Embryonic facial prominence (tissue), 1 donor: ENCODE measurements around the gene FARP2.
"Not testable (repeated sequence)": the region's sequence is repeated elsewhere in the genome, so short reads cannot be mapped to it uniquely, and the experiment has no call there.

Source experiments
- DNase-seq: peaks from one replicate; pipeline ENCODE4 v3.0.0-alpha.2; 2016; ENCODE audit errors: extremely low spot score

The FARP2 gene, protein sequence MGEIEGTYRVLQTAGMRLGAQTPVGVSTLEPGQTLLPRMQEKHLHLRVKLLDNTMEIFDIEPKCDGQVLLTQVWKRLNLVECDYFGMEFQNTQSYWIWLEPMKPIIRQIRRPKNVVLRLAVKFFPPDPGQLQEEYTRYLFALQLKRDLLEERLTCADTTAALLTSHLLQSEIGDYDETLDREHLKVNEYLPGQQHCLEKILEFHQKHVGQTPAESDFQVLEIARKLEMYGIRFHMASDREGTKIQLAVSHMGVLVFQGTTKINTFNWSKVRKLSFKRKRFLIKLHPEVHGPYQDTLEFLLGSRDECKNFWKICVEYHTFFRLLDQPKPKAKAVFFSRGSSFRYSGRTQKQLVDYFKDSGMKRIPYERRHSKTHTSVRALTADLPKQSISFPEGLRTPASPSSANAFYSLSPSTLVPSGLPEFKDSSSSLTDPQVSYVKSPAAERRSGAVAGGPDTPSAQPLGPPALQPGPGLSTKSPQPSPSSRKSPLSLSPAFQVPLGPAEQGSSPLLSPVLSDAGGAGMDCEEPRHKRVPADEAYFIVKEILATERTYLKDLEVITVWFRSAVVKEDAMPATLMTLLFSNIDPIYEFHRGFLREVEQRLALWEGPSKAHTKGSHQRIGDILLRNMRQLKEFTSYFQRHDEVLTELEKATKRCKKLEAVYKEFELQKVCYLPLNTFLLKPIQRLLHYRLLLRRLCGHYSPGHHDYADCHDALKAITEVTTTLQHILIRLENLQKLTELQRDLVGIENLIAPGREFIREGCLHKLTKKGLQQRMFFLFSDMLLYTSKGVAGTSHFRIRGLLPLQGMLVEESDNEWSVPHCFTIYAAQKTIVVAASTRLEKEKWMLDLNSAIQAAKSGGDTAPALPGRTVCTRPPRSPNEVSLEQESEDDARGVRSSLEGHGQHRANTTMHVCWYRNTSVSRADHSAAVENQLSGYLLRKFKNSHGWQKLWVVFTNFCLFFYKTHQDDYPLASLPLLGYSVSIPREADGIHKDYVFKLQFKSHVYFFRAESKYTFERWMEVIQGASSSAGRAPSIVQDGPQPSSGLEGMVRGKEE

DNA sequence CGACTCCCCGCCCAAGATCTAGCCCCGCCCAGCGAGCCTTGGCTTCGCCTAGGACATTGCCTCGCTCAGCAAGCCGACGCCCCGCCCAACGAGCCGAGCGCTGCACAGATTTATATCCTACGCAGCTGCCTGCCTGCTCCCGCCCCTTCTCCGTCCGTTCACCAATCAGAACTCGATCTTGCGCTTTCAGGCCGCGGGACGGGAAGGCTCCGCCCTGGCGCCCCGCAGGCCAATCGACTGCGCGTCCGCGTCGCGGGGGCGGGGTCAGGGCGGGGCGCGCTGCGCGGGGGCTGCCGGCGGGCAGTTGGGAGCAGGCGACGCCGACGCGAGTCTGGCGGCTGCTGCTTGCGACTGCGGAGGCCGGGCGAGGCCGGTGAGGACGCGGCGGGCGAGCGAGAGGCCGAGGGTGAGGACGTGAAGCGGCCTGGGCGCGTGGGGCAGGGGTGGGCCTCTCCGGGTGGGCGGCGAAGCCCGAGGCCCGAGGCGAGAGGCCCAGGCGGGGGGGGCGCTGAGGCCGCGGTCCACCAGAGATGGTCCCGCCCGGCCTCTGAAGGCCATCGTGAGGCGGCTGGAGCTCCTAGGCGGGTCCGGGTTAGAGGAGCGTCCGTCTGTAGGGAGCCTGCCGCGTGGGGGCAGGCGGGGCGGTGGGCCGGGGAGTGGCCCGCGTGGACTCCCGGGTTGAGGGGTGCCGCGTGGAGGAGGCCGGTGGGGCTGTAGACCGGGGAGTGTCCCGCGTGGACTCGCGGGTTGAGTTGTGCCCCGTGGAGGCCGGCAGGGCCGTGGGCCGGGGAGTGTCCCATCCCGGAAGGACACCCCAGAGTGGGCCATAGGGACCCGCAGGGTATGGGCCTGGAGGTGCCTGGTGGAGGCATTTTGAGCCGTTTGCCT lies at the start of gene FARP2:
Gene FARP2 (plus strand): TSS at position 303 of the 888 bp plus-strand sequence. CDS start 16,823 bp downstream, outside the sequence.
- peak; percentile 97 for DNase-seq

DNA sequence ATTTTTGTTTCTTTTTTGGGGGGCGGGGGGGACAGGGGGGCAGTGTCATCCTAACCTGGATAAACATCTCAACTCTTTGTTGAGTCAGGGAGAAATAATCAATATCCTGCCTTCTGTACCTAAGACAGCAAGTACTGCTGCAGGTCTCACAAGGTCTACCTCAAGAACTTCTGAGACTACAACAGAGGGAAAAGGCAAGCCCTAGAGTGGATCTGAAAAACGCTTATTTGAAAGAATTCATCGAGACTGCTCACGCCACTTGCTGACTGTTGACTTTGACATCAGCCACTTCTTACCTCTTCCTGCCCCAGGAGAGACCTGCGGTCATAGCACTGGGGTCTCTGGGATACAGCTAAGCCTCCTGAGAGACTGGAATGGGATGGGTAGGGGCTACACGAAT lies 49.0 kb upstream of the FARP2 start:
- DNase-seq, result no peak

DNA sequence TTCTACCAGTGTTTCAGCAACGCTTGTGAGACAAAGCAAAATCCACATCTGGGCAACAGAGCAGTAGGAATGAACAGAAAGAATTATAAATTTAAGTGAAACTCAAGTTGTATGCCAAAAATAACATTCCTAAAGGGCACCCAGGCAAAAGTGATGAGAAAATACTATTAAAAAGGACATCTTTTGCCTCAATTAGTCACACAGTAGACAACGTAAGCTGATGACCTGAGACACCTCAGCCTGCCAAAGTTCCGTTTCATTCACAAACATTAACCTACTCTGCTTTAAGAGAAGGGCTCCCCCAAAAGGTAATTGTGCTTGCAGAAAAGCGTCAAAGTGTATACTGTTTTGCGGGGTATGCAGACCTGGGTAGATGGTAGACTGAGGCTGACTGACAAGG lies 47.8 kb upstream of the FARP2 start:
- DNase-seq, result no peak

DNA sequence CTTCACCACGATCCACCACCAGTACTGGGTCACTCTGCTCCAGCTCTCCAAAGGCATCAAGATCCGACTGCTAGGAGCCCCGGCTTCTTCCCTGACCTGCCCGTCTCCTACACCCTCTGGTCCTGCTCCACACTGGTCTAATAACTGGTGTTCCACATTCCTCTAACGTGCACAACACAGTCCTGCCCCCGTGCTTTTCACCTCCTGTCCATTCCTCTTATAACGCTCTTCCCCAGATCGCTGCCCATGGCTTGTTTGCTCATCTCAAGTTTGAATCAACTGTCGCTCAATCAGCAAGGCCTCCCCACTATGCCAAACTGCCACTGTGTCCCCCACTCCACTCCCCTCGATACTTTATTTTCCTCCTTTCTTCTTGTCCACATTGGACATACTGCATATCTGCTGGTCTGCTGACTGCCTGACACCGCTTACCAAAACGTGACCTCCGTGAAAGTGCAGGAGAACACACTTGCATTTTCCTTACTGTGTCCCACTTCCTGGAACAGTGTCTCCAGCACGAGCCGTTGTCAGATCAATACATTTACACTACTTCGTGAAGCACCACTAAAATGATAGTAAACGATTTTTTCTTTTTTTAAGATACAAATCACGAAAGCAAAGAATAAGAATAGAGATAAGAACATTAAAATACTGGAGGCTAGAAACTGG lies 47.1 kb upstream of the FARP2 start:
- DNase-seq, result no peak

DNA sequence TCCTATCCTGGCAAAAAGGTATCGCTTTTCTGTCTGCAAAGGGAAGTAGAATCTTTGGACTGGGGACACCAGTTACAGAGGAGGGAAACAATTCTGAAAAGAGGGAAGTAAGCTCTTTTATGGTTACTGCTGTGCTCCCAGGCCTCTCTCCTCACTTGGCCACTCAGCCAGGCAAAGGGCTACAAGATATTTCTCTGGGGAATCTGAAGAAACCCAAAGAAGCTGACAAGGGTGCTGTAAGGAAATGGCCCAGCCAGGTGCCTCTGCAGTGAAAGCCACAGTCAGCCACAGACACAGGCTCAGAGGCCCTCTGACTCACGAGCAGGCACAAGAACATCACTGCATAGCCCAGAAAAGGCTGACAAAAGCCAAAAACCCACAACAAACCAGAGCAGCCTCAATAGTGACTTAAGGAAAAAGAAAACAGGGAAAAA lies 46.4 kb upstream of the FARP2 start:
- no peak for DNase-seq

DNA sequence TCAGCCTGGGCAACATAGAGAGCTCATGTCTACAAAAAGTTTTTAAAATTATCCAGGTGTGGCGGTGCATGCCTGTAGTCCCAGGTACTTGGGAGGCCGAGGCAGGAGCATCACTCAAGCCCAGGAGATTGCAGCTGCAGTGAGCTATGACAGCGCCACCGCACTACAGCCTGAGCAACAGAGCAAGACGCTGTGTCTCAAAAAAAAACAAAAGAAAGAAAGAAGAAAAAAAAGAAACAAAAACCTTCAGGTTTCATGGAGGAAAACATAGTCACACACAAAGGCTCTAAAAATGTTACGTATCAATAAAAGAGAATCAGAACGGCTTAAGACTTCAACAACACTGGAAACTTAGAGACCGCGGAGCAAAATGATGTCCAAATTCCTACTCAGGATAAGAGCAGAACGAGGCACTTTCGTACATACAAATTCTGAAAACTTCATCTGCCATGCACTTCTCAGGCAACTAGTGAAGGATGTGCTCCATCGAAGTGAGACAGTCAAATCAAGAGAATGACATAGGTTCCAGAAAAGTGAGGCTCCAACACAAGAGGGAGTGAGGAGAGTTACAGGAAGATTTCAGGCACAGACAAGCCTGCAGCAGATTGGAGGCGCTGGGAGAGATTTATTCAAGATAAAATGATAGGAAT lies 45.0 kb upstream of the FARP2 start:
- no peak for DNase-seq

DNA sequence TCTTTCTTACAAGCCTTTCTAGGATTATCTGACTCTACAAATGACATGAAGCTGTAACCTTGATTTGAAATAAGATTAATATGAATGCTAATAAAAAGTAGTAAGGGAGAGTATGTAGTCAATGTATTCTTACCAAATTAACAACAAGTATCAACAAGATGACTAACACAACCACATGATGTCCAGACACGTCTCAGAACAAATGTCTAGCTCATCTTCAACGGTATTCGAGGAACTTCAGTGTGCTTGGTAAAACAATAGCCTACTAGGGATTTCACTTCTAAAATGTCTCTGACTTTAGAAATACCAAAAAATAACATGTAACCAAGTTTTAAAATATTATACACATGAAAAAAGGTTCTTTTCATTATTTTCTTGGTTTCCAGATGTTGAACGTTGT lies 44.0 kb upstream of the FARP2 start:
- no peak for DNase-seq

DNA sequence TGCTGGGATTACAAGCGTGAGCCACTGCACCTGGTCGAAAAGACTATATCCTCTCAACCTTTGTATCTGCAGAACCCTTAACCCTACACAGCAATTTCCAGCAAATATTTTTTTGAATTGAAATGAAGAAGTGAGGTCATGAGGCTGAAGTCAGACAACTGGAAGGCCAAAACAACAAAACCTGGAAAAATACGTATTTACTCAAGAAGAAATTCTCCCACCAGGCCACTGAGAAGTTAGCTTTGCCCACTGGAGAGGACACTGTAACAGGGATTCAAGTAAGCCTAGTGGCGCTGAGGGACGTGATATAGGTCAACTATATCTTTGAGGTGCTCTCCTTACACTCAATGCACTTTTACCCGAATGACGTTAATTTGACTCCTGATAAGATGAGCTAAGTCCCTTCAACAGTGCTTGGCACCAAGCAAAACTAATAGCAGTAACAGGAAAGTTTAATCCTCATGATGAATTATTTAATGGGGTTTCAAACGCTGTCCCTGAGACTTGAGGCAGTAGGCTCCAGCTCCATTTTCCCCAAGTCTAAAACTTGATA lies 42.5 kb upstream of the FARP2 start:
- DNase-seq, result no peak

DNA sequence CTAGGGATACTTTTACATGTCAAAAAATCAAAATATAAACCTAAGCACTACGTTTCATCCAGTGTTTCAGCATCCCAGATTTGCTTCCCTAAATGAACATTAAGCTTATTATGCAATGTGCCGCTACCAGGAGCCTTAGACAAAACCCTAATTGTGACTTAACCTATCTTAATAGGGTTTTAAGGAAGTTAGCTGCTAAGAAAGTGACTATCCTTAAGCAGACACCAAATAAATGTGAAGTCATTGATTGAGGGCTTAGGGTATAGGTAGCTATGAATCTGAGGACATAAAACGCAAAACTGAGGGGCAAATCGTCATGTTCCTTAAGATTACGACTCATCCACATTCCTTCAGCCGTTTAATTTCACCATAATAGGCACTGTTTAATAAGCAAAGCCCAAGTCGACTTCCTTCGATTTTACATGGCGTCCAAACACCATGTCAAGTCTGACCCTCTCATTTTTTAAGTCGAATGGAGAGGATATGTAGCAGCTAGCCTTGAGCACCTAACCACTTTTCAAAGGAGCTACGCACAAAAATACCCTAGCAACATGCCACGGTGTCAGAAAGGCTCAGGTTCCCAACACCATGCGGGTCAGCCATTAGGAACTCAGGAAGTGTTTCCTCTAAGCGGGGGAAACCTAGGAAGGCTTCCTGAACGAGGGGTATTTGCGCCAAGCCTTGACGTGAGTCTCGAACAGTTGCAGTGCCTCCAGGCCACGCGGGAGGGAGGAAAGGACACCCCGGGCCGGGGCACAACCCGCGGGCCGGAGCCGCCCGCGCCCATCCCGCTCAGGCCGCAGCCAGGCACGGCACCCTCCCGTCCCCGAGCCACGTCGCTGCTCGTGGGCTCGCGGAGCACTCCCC lies 41.6 kb upstream of the FARP2 start:
- no peak for DNase-seq

DNA sequence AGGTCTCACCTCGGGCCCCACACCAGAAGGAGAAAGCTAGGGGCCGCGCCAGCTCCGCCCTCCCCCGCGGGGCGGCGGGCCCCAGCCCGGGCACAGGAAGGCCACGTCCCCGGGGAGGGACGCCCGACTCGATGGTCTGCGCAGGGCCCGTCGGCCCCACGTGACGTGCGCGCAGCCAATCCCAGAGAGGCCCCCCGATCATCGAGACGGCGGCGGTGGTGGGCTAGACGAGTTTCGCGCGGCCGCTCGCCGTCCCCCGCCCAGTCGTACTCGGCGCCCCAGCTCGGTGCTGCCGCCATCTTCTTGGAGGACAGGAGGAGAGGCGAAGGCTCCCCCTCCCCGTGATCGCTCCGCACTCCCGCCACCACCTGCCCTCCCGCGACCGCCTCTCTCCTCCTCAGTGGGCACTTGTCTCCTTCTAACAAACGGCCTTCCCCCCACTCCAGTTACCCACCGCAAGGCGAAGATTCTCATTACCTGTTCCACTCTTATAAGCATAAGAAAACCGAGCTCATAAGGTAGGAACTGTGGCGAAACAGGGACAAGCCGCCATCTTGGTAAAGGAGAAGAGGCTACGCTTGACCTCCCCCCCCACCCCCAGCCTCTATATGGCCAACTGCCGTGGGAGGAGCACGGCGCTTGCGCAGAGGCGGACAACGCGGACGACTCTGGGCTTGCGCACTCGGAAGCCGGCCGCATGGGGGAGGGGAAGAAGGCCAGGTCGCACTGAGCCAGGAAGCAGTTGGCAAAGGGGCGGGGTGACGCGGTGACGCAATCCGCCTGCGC lies 40.8 kb upstream of the FARP2 start, which contains the start of gene HDLBP:
Gene HDLBP (minus strand): TSS at position 580 of the 786 bp plus-strand sequence. CDS start 48,803 bp downstream, outside the sequence.
- DNase-seq, result peak; percentile 99

DNA sequence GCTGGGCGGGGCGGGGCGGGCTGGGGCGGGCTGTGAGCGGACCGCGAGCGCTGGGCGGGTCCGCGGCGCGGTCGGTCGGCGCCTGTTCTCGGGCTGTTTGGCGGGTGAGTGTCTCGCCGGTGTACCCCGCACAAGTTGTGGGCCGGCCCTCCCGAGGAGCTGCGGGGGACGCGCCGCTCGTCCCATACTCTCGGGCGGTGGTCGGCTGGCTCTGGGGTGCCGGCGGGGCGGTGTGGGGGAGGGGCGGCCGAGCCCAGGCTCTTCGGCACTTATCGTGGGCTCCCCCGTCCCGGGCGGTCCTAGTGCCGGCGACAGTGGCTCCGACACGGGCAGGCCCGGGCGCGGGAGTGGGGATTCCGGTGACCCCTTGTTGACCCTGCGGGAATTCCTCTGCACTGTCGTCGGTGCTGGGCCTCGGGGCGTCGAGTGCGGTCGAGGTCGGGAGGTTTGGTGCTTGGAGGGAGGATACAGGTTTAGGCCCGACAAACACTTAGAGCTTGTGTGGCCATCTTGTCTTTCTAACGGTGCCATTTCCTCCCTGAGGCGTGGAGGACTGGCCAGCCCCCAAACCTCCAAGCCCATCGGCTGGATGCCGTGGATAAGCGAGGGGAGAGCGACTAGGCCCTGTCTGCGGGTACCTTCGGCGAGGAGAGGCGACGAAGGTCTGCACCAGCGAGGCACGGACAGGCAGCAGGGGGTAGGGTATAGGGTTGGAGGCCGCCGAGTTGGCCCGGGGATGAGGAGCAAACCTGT lies 40.0 kb upstream of the FARP2 start, which contains the start of gene SEPTIN2:
Gene SEPTIN2 (plus strand): TSS at position 47 of the 753 bp plus-strand sequence. CDS start 8,308 bp downstream, outside the sequence.
- no peak for DNase-seq

DNA sequence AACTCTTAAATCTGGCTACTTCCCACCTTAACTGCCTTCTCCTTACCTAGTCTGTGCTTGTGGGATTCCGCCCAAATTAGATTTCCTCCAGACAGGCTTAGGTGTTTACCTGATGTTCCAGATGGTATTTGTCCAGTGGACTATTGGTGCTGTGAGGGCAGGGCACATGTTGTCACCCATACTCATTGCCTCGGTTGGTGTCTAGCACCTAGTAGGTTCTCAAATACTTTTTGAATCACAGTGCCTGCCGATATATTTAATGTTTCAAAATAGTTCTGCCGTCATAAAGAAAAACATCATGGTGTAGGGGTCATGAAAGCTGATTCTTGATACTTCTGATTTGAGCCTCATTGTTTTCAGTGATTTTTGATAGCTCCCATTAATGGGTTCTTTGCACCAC lies 39.3 kb upstream of the FARP2 start:
- no peak for DNase-seq

DNA sequence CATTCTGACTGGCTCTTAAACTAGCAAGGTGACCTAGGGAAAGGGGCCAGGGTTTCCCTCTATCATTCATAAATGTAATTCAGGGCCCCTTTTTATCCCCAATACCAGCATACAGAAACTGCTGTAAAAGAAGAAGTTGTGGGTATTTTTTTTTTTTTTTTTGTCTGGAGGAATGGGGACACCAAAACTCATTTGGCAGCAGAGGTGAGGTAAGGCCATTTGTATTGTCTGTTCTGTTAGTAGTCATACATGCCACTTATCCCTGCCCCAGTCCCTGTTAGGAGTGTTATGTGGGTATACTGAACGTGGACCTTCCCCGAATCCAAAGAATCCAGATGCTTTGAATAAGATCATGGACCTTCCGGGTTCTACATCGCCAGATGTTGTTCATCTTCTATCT lies 38.7 kb upstream of the FARP2 start:
- DNase-seq, result no peak

DNA sequence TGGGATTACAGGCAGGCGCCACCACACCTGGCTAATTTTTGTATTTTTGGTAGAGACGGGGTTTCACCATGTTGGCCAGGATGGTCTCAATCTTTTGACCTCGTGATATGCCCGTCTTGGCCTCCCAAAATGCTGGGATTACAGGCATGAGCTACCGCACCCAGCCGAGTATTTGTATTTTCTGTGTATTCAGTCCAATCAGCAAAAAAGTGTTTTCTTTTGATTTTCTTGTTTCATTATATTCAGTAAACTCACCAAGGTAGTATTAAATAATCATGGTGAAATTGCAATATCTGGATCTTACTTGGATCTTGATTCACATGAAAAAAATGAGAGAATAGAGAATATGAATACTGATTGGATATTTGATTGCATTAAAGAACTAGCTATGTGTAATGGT lies 37.3 kb upstream of the FARP2 start:
- not testable (repeated sequence) for DNase-seq

DNA sequence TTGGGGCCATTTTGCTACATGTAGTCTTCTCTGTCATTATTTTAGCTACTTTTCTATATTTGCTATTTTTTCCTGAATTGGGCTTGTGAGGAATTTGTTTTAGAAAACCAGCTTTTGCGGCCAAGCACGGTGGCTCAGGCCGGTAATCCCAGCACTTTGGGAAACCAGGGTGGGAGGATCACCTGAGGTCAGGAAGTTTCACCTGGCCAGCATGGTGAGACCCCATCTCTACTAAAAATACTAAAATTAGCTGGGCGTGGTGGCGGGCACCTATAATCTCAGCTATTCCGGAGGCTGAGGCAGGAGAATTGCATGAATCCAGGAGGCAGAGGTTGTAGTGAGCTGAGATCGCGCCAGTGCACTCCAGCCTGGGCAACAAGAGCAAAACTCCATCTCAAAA lies 35.7 kb upstream of the FARP2 start:
- no peak for DNase-seq

DNA sequence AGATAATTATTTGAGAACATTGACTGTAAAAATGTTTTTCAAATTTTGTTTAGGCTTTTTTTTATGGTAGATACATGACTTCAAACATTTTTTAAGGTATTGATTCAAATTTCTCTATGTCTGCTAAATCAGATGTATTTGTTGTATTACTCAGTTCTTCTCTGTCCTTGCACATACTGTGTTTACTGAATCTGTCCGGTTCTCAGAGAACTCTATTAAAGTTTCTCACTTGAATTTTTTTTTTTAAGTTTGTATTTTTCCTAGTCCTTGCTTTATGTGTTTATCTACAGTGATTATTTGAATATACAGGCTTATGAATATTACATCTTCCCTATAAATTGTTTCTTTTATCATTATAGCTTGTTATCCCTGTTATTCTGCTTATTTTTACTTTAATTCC lies 35.1 kb upstream of the FARP2 start:
- DNase-seq, result no peak

DNA sequence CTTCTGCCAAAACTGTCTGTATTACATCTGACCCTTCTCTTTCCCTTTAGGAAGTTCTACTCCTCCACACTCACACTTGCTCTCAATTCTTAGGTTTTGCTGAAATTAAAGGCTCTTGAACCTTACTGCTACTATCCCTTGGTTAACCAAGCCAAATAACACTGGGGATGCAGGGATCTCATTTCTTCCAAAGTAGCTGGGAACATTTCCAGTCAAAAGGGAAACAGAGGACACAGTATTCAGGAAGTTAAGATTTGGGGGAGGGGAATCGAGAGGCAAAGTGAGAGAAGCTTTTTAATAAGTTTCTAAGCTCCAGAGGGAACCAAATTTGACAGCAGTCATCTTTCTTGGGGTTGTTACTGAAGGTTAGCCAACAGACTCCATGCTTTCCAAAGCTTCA lies 34.2 kb upstream of the FARP2 start:
- DNase-seq, result no peak
